ENCODE data around the gene GMDS.

GMDS gene

GRCh38 chr6:2007165-2007564 lies 238.2 kb downstream of the GMDS start:
- Histone ChIP-seq H3K9me3 (ENCODE audit: insufficient read depth, low read depth, low read length) (0 out of 2 replicates have a peak, but pooled peaks cover 6% of the 10 kb centered on the region), H3K27me3 (ENCODE audit: insufficient read depth, low read length, poor library complexity, severe bottlenecking) (no peaks in the 10 kb centered on the region), H3K4me1 (ENCODE audit: insufficient read depth, low read length, poor library complexity, severe bottlenecking) (peaks cover 6% of the 10 kb centered on the region), H3K4me2 (ENCODE audit: low read depth, low read length, poor library complexity, severe bottlenecking) (no peak overlapping the region), H3K9ac (ENCODE audit: low read depth, low read length, poor library complexity, severe bottlenecking) (no peak overlapping the region), H3K9me2 (replicated peaks; ENCODE audit: low read depth, low read length) (no peaks in the 10 kb centered on the region), H3K79me2 (ENCODE audit: insufficient read depth, low read length) (no peaks in the 10 kb centered on the region), H2AFZ (ENCODE audit: low read length) (no peak overlapping the region), H3F3A (ENCODE audit: low read depth) (no peaks in the 10 kb centered on the region), H4K20me1 (ENCODE audit: insufficient read depth, low read length, poor library complexity, severe bottlenecking) (no peaks in the 10 kb centered on the region), H3K4me3 (ENCODE audit: low read length, poor library complexity, severe bottlenecking) (no peak overlapping the region), H3K36me3 (ENCODE audit: insufficient read depth, low read length) (0 out of 2 replicates have a peak, but pooled peaks cover 5% of the 10 kb centered on the region)
- no peak for TF ChIP-seq CTCF (conservative IDR thresholded peaks at IDR 0.05; ENCODE audit: low read length)
- TF ChIP-seq EZH2phosphoT487 (IDR thresholded peaks at IDR 0.05; ENCODE audit: borderline replicate concordance): no peak

GRCh38 chr6:2004888-2005287 lies 240.5 kb downstream of the GMDS start:
- TF ChIP-seq CTCF (conservative IDR thresholded peaks at IDR 0.05; ENCODE audit: low read length) (no peak), EZH2phosphoT487 (IDR thresholded peaks at IDR 0.05; ENCODE audit: borderline replicate concordance) (no peak)
- H3K36me3 ChIP-seq (ENCODE audit: insufficient read depth, low read length): 0 out of 2 replicates have a peak, but pooled peaks cover 5% of the 10 kb centered on the region
- no peak overlapping the region for H3K4me3 ChIP-seq (ENCODE audit: low read length, poor library complexity, severe bottlenecking)
- no peaks in the 10 kb centered on the region for H4K20me1 ChIP-seq (ENCODE audit: insufficient read depth, low read length, poor library complexity, severe bottlenecking)
- H3K27me3 ChIP-seq (ENCODE audit: insufficient read depth, low read length, poor library complexity, severe bottlenecking): no peaks in the 10 kb centered on the region
- H3K9ac ChIP-seq (ENCODE audit: low read depth, low read length, poor library complexity, severe bottlenecking): no peak overlapping the region
- H3K9me2 ChIP-seq (replicated peaks; ENCODE audit: low read depth, low read length): no peaks in the 10 kb centered on the region
- H3F3A ChIP-seq (ENCODE audit: low read depth): no peaks in the 10 kb centered on the region
- no peaks in the 10 kb centered on the region for H3K79me2 ChIP-seq (ENCODE audit: insufficient read depth, low read length)
- H3K4me2 ChIP-seq (ENCODE audit: low read depth, low read length, poor library complexity, severe bottlenecking): no peak overlapping the region
- no peak overlapping the region for H2AFZ ChIP-seq (ENCODE audit: low read length)
- peaks cover 6% of the 10 kb centered on the region for H3K4me1 ChIP-seq (ENCODE audit: insufficient read depth, low read length, poor library complexity, severe bottlenecking)
- H3K9me3 ChIP-seq (ENCODE audit: insufficient read depth, low read depth, low read length): 0 out of 2 replicates have a peak, but pooled peaks cover 6% of the 10 kb centered on the region

GRCh38 chr6:2000962-2001361 lies 244.4 kb downstream of the GMDS start:
- H2AFZ ChIP-seq (ENCODE audit: low read length): no peak overlapping the region
- no peak overlapping the region for H3K9ac ChIP-seq (ENCODE audit: low read depth, low read length, poor library complexity, severe bottlenecking)
- H3K9me3 ChIP-seq (ENCODE audit: insufficient read depth, low read depth, low read length): no peaks in the 10 kb centered on the region
- no peaks in the 10 kb centered on the region for H4K20me1 ChIP-seq (ENCODE audit: insufficient read depth, low read length, poor library complexity, severe bottlenecking)
- no peaks in the 10 kb centered on the region for H3K79me2 ChIP-seq (ENCODE audit: insufficient read depth, low read length)
- no peak overlapping the region for H3K4me2 ChIP-seq (ENCODE audit: low read depth, low read length, poor library complexity, severe bottlenecking)
- H3K4me1 ChIP-seq (ENCODE audit: insufficient read depth, low read length, poor library complexity, severe bottlenecking): no peaks in the 10 kb centered on the region
- TF ChIP-seq CTCF (conservative IDR thresholded peaks at IDR 0.05; ENCODE audit: low read length) (no peak), EZH2phosphoT487 (IDR thresholded peaks at IDR 0.05; ENCODE audit: borderline replicate concordance) (no peak)
- H3K9me2 ChIP-seq (replicated peaks; ENCODE audit: low read depth, low read length): no peaks in the 10 kb centered on the region
- no peaks in the 10 kb centered on the region for H3K27me3 ChIP-seq (ENCODE audit: insufficient read depth, low read length, poor library complexity, severe bottlenecking)
- no peaks in the 10 kb centered on the region for H3K36me3 ChIP-seq (ENCODE audit: insufficient read depth, low read length)
- H3K4me3 ChIP-seq (ENCODE audit: low read length, poor library complexity, severe bottlenecking): no peak overlapping the region
- no peaks in the 10 kb centered on the region for H3F3A ChIP-seq (ENCODE audit: low read depth)

All from Loucy (cell line).